Stimulated activated CD8-positive, alpha-beta memory T cell treated with anti-CD3 and anti-CD28 coated beads, Interleukin-7, amount 100 ng/mL, for 24 hours (primary cell): ENCODE data around the gene MCTP1.
"Not testable (repeated sequence)": the region's sequence is repeated elsewhere in the genome, so short reads cannot be mapped to it uniquely, and the experiment has no call there.

Experiments
- DNase-seq: peaks from one replicate; pipeline ENCODE4 v3.0.0-alpha.2; 2020; ENCODE audit warnings: low read depth

Gene MCTP1

GRCh38 chr5:95027775-95028174 lies 257.1 kb downstream of the MCTP1 start:
- DNase-seq: no peak

GRCh38 chr5:95027151-95027721 lies 257.7 kb downstream of the MCTP1 start:
- no peak for DNase-seq

GRCh38 chr5:95026718-95027117 lies 258.2 kb downstream of the MCTP1 start:
- DNase-seq: no peak

- DNase-seq: no peak
Observed at GRCh38 chr5:95022967-95023695, 261.8 kb downstream of the MCTP1 start.

- no peak for DNase-seq
Observed at GRCh38 chr5:95020345-95020744, 264.5 kb downstream of the MCTP1 start.

- DNase-seq: no peak
Observed at GRCh38 chr5:95018946-95019345, 265.9 kb downstream of the MCTP1 start.

- no peak for DNase-seq
Observed at GRCh38 chr5:95018511-95018910, 266.4 kb downstream of the MCTP1 start.

GRCh38 chr5:95009812-95010211 lies 275.1 kb downstream of the MCTP1 start:
- no peak for DNase-seq

GRCh38 chr5:95007921-95008597 lies 276.8 kb downstream of the MCTP1 start:
- no peak for DNase-seq

GRCh38 chr5:95005811-95006210 lies 279.1 kb downstream of the MCTP1 start:
- DNase-seq: no peak

GRCh38 chr5:94998670-94999069 lies 286.2 kb downstream of the MCTP1 start:
- no peak for DNase-seq

GRCh38 chr5:94994537-94994936 lies 290.4 kb downstream of the MCTP1 start:
- not testable (repeated sequence) for DNase-seq

- no peak for DNase-seq
Observed at GRCh38 chr5:94993491-94993890, 291.4 kb downstream of the MCTP1 start.

GRCh38 chr5:94992325-94992724 lies 292.6 kb downstream of the MCTP1 start:
- no peak for DNase-seq

- no peak for DNase-seq
Observed at GRCh38 chr5:94983861-94984535, 300.9 kb downstream of the MCTP1 start.

- no peak for DNase-seq
Observed at GRCh38 chr5:94977437-94977836, 307.5 kb downstream of the MCTP1 start.

GRCh38 chr5:94976853-94977252 lies 308.0 kb downstream of the MCTP1 start:
- DNase-seq: no peak

- DNase-seq: no peak
Observed at GRCh38 chr5:94972268-94972667, 312.6 kb downstream of the MCTP1 start.

GRCh38 chr5:94969174-94969573 lies 315.7 kb downstream of the MCTP1 start:
- no peak for DNase-seq

- no peak for DNase-seq
Observed at GRCh38 chr5:94968507-94969095, 316.3 kb downstream of the MCTP1 start.

GRCh38 chr5:94967525-94967924 lies 317.4 kb downstream of the MCTP1 start:
- no peak for DNase-seq

- DNase-seq: not testable (repeated sequence)
Observed at GRCh38 chr5:94959279-94959678, 325.6 kb downstream of the MCTP1 start.
